Measurements from ENCODE around the gene BIK.

The BIK gene

DNA sequence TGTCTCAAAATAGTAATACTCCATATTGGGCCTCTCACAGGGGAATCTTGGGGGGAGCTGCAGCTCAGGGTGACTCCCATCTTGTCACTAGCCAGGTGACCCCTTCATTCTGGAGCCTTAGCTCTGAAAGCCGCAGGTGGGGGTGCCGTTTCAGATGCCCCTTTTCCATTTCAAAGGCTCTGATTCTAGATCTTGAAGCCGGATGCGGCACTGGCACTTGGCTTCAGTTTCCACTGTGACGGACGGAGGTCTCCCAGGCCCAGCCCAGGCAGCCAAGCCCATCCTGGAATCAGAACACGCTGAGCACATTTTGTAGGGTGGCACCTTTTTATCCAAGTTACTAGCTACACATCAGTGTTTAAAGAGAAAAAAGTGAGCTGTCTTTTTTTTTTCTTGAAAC is 6.4 kb downstream of the BIK start:
- Histone ChIP-seq H2BK5ac (ENCODE audit: low read depth, low read length, poor library complexity) (no peak overlapping the region), H3K4me1 (ENCODE audit: control insufficient read depth in 1 of 2, insufficient read depth in 2 of 2, low read length in 2 of 2) (peaks cover 7 to 10% of the 10 kb centered on the region in 2 experiments), H3K79me2 (ENCODE audit: control insufficient read depth, insufficient read depth, low read length, poor library complexity) (no peaks in the 10 kb centered on the region), H3K27ac (ENCODE audit: low read depth, low read length) (no peak overlapping the region), H2AFZ (ENCODE audit: insufficient read depth, low read length, poor library complexity) (no peak overlapping the region), H3K4me3 (ENCODE audit: low read depth, low read length) (no peak overlapping the region), H3K27me3 (ENCODE audit: insufficient read depth, low read length) (no peaks in the 10 kb centered on the region), H3K36me3 (ENCODE audit: control insufficient read depth in 1 of 2, insufficient read depth in 2 of 2, low read length in 2 of 2) (no peaks in the 10 kb centered on the region), H3K9ac (ENCODE audit: low read length) (no peak overlapping the region), H4K12ac (ENCODE audit: low read depth, low read length) (no peak overlapping the region), H3K23ac (ENCODE audit: low read length) (no peak overlapping the region), H3K14ac (ENCODE audit: low read length) (no peak overlapping the region), H3K9me3 (ENCODE audit: insufficient read depth, low read depth, low read length) (peaks cover 2% of the 10 kb centered on the region), H3K18ac (ENCODE audit: low read length) (no peak overlapping the region), H3K4ac (ENCODE audit: low read depth, low read length) (no peak overlapping the region), H2BK12ac (ENCODE audit: low read length) (no peak overlapping the region), H3K79me1 (ENCODE audit: low read length) (no peaks in the 10 kb centered on the region), H4K8ac (ENCODE audit: low read depth, low read length) (no peak overlapping the region), H2AK5ac (ENCODE audit: low read length) (no peak overlapping the region), H4K91ac (ENCODE audit: low read depth, low read length) (no peak overlapping the region), H2BK120ac (ENCODE audit: insufficient read depth, low read length, poor library complexity) (no peak overlapping the region), H3K4me2 (ENCODE audit: low read length) (no peak overlapping the region)
- WGBS (ENCODE audit: extremely low coverage, insufficient coverage, insufficient read length): no CpG with 5 or more reads among the region's 7 CpGs
- no peak for DNase-seq

DNA sequence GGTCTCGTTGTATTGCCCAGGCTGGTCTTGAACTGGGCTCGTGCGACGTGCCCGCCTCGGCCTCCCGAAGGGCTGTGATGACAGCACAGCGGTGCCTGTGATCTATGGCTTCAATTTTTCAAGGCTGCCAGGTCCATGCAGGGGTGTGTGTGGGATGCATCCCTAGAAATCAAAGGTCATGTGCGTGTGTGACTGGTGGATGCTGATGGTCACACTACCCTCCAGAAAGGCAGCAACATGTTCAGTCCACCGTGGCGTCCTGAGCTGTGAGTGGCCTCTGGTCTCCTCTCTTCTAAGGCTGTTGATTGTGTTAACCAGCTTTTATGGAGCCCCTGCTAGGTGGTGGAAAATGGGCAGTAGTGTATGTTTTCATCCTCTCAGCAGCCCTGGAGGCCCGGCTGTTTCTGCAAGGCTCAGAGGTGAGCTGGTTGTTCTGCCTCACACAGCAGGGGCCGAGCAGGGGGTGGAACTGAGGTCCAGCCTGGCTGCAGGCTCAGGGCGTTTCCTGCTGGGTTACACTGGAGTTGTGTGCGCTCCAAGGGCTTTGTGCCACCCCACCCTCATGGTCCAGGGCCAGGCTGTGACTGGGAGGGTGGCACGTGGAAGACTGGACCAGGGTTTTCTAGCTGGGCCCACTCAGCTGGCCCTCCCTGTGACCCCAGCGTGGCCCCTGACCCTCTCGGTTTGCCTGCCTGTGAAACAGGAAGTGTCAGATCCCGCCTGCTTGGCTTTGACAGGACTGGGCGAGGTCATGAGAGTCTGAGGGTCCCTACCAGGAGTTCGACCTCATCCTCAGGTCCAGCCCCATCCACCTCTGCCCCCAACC is 7.7 kb downstream of the BIK start:
- no CpG with 5 or more reads among the region's 21 CpGs for WGBS (ENCODE audit: extremely low coverage, insufficient coverage, insufficient read length)

DNA sequence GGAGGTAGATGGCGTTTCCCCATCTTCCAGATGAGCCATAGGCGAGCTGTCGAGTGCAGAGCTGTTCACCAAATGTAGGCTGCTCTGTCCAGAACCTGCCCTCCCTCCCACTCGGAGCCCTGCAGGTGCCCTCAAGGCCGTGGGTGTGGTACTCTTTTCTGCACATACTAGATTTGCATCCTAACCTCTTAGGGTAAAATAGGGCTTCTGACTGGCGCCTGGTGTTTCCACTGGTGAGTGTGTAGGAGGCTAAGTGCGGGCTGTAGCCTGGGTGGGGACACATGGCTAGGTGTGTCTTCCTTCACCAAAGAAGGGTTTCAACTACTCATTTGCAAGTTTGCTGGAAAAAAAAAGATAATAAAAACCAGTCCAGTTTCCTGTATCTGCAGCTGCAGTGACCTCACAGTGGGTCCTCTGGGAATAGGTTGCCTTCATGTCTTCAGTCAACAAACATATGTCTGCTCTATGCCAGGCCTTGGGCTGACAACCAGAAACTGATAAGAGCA is 8.5 kb downstream of the BIK start:
- H2AFZ ChIP-seq (ENCODE audit: insufficient read depth, low read length, poor library complexity): no peak overlapping the region
- H3K9ac ChIP-seq (ENCODE audit: low read length): no peak overlapping the region
- no peaks in the 10 kb centered on the region for H3K36me3 ChIP-seq (ENCODE audit: control insufficient read depth in 1 of 2, insufficient read depth in 2 of 2, low read length in 2 of 2)
- H3K27ac ChIP-seq (ENCODE audit: low read depth, low read length): no peak overlapping the region
- no peaks in the 10 kb centered on the region for H3K79me1 ChIP-seq (ENCODE audit: low read length)
- WGBS (ENCODE audit: extremely low coverage, insufficient coverage, insufficient read length): no CpG with 5 or more reads among the region's 7 CpGs
- DNase-seq: no peak
- H3K27me3 ChIP-seq (ENCODE audit: insufficient read depth, low read length): no peaks in the 10 kb centered on the region
- no peak overlapping the region for H3K4me3 ChIP-seq (ENCODE audit: low read depth, low read length)
- no peak overlapping the region for H2BK120ac ChIP-seq (ENCODE audit: insufficient read depth, low read length, poor library complexity)
- H3K4me2 ChIP-seq (ENCODE audit: low read length): no peak overlapping the region
- H3K79me2 ChIP-seq (ENCODE audit: control insufficient read depth, insufficient read depth, low read length, poor library complexity): no peaks in the 10 kb centered on the region
- H3K23ac ChIP-seq (ENCODE audit: low read length): no peak overlapping the region
- H2BK5ac ChIP-seq (ENCODE audit: low read depth, low read length, poor library complexity): no peak overlapping the region
- H4K8ac ChIP-seq (ENCODE audit: low read depth, low read length): no peak overlapping the region
- no peak overlapping the region for H4K12ac ChIP-seq (ENCODE audit: low read depth, low read length)
- peaks cover 2% of the 10 kb centered on the region for H3K9me3 ChIP-seq (ENCODE audit: insufficient read depth, low read depth, low read length)
- H4K91ac ChIP-seq (ENCODE audit: low read depth, low read length): no peak overlapping the region
- peaks cover 4 to 10% of the 10 kb centered on the region in 2 experiments for H3K4me1 ChIP-seq (ENCODE audit: control insufficient read depth in 1 of 2, insufficient read depth in 2 of 2, low read length in 2 of 2)
- no peak overlapping the region for H3K14ac ChIP-seq (ENCODE audit: low read length)
- no peak overlapping the region for H3K18ac ChIP-seq (ENCODE audit: low read length)
- no peak overlapping the region for H2BK12ac ChIP-seq (ENCODE audit: low read length)
- H3K4ac ChIP-seq (ENCODE audit: low read depth, low read length): no peak overlapping the region
- H2AK5ac ChIP-seq (ENCODE audit: low read length): no peak overlapping the region

More for the DNA sequence above, 7.7 kb downstream of the BIK start:
- peaks cover 2% of the 10 kb centered on the region for H3K9me3 ChIP-seq (ENCODE audit: insufficient read depth, low read depth, low read length)
- H3K79me1 ChIP-seq (ENCODE audit: low read length): no peaks in the 10 kb centered on the region
- H3K23ac ChIP-seq (ENCODE audit: low read length): no peak overlapping the region
- H2BK5ac ChIP-seq (ENCODE audit: low read depth, low read length, poor library complexity): no peak overlapping the region
- H3K4ac ChIP-seq (ENCODE audit: low read depth, low read length): no peak overlapping the region
- no peak overlapping the region for H4K91ac ChIP-seq (ENCODE audit: low read depth, low read length)
- H4K8ac ChIP-seq (ENCODE audit: low read depth, low read length): no peak overlapping the region
- H3K14ac ChIP-seq (ENCODE audit: low read length): no peak overlapping the region
- no peaks in the 10 kb centered on the region for H3K36me3 ChIP-seq (ENCODE audit: control insufficient read depth in 1 of 2, insufficient read depth in 2 of 2, low read length in 2 of 2)
- peaks cover 7 to 10% of the 10 kb centered on the region in 2 experiments for H3K4me1 ChIP-seq (ENCODE audit: control insufficient read depth in 1 of 2, insufficient read depth in 2 of 2, low read length in 2 of 2)
- no peaks in the 10 kb centered on the region for H3K79me2 ChIP-seq (ENCODE audit: control insufficient read depth, insufficient read depth, low read length, poor library complexity)
- no peak overlapping the region for H2BK120ac ChIP-seq (ENCODE audit: insufficient read depth, low read length, poor library complexity)
- no peak overlapping the region for H3K27ac ChIP-seq (ENCODE audit: low read depth, low read length)
- peak overlapping the region; percentile 25 for H3K4me3 ChIP-seq (ENCODE audit: low read depth, low read length)
- no peak overlapping the region for H3K9ac ChIP-seq (ENCODE audit: low read length)
- no peak overlapping the region for H2AK5ac ChIP-seq (ENCODE audit: low read length)
- no peak overlapping the region for H2AFZ ChIP-seq (ENCODE audit: insufficient read depth, low read length, poor library complexity)
- no peak overlapping the region for H3K18ac ChIP-seq (ENCODE audit: low read length)
- H3K27me3 ChIP-seq (ENCODE audit: insufficient read depth, low read length): no peaks in the 10 kb centered on the region
- no peak overlapping the region for H2BK12ac ChIP-seq (ENCODE audit: low read length)
- H4K12ac ChIP-seq (ENCODE audit: low read depth, low read length): no peak overlapping the region
- H3K4me2 ChIP-seq (ENCODE audit: low read length): no peak overlapping the region
- no peak for DNase-seq

DNA sequence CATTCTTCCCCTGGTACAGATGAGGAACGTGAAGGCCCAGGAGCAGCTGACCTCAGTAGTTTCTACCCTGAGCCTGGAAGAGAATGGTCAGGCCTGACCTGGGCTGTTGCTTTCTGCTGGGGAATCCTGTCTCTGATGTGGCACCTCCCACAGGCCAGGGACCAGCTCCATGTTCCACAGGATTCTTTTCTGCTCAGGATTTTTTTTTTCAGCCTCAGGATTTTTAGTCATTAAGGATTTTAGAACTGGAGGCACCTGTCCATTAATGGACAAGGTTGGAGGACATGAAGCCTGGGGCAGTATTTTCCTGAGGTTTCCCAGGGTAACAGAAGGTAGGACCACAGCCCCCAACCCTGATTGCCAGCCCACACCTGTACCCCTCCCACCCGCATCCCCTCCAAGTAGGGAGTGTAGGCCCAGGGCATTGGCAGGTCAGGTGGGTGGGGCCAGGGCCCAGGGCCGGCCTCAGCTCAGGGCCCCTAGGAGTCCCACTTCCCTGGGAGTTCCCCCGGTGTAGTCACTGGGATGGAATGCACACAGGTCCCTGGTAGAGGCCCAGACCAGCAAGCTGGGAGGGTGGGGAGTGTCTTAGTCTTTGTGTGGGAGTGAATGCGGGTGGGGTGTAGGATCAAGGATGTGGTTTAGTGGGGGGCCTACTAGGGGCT is 16.1 kb downstream of the BIK start:
- H2AK5ac ChIP-seq (ENCODE audit: low read length): peak overlapping the region; percentile 76
- H4K91ac ChIP-seq (ENCODE audit: low read depth, low read length): peak overlapping the region; percentile 93
- no peak overlapping the region for H3K14ac ChIP-seq (ENCODE audit: low read length)
- no CpG with 5 or more reads among the region's 5 CpGs for WGBS (ENCODE audit: extremely low coverage, insufficient coverage, insufficient read length)
- peak overlapping the region; percentile 91 for H2BK120ac ChIP-seq (ENCODE audit: insufficient read depth, low read length, poor library complexity)
- no peak overlapping the region for H3K23ac ChIP-seq (ENCODE audit: low read length)
- H3K4ac ChIP-seq (ENCODE audit: low read depth, low read length): peak overlapping the region; percentile 46
- H3K4me2 ChIP-seq (ENCODE audit: low read length): peak overlapping the region; percentile 27
- H3K4me1 ChIP-seq (ENCODE audit: control insufficient read depth in 1 of 2, insufficient read depth in 2 of 2, low read length in 2 of 2): peaks cover 13 to 23% of the 10 kb centered on the region in 2 experiments
- no peak overlapping the region for H3K18ac ChIP-seq (ENCODE audit: low read length)
- H3K27ac ChIP-seq (ENCODE audit: low read depth, low read length): peak overlapping the region; percentile 37
- H4K8ac ChIP-seq (ENCODE audit: low read depth, low read length): peak overlapping the region; percentile 51
- H2BK12ac ChIP-seq (ENCODE audit: low read length): peak overlapping the region; percentile 37
- H3K9ac ChIP-seq (ENCODE audit: low read length): no peak overlapping the region
- no peaks in the 10 kb centered on the region for H3K27me3 ChIP-seq (ENCODE audit: insufficient read depth, low read length)
- H3K79me2 ChIP-seq (ENCODE audit: control insufficient read depth, insufficient read depth, low read length, poor library complexity): no peaks in the 10 kb centered on the region
- H3K79me1 ChIP-seq (ENCODE audit: low read length): peaks cover 8% of the 10 kb centered on the region
- no peak overlapping the region for H2AFZ ChIP-seq (ENCODE audit: insufficient read depth, low read length, poor library complexity)
- H3K4me3 ChIP-seq (ENCODE audit: low read depth, low read length): no peak overlapping the region
- peak; percentile 95 to 98 for DNase-seq
- H4K12ac ChIP-seq (ENCODE audit: low read depth, low read length): no peak overlapping the region
- peaks cover under 1 to 4% of the 10 kb centered on the region in 2 experiments for H3K36me3 ChIP-seq (ENCODE audit: control insufficient read depth in 1 of 2, insufficient read depth in 2 of 2, low read length in 2 of 2)
- peak overlapping the region; percentile 57 for H2BK5ac ChIP-seq (ENCODE audit: low read depth, low read length, poor library complexity)
- no peaks in the 10 kb centered on the region for H3K9me3 ChIP-seq (ENCODE audit: insufficient read depth, low read depth, low read length)
